ENCODE data around the gene DPAGT1. TPM values are rescaled to one million over a fixed set of nuclear protein-coding genes. Genes with fewer than 3 reads are reported as not detected.

Gene DPAGT1
- total and polyA plus RNA-seq, 8 donors, result 21.3 to 46.2 (median 29.0) TPM

DNA sequence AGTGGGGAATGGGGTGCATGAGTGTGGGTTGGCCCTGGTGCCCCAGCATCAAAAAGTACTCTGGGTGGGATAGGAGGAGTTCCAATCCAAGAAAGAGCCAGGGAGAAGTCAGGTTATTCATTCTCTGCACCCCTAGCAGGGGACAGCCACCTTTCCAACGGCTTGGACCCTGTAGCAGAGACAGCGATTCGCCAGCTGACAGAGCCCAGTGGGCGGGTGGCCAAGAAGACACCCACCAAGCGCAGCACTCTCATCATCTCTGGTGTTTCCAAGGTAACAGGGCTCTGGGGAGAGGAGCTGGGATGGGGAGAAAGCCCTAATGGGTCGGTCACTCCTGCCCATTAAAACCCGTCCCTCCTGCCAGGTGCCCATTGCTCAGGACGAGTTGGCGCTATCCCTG, 12.1 kb upstream of the DPAGT1 start:
- H3K27me3 ChIP-seq, result no peaks in the 10 kb centered on the region
- no peak for DNase-seq
- no peaks in the 10 kb centered on the region for H3K9me3 ChIP-seq
- peaks cover 0 to 29% (median 3%) of the 10 kb centered on the region in 3 donors for H3K36me3 ChIP-seq
- H3K4me3 ChIP-seq, result no peak overlapping the region
- intact Hi-C loops (cut with DNase I), result no loop called here
- peaks cover 0 to 6% (median 0%) of the 10 kb centered on the region in 3 donors for H3K4me1 ChIP-seq
- TF ChIP-seq, protein P1, sequence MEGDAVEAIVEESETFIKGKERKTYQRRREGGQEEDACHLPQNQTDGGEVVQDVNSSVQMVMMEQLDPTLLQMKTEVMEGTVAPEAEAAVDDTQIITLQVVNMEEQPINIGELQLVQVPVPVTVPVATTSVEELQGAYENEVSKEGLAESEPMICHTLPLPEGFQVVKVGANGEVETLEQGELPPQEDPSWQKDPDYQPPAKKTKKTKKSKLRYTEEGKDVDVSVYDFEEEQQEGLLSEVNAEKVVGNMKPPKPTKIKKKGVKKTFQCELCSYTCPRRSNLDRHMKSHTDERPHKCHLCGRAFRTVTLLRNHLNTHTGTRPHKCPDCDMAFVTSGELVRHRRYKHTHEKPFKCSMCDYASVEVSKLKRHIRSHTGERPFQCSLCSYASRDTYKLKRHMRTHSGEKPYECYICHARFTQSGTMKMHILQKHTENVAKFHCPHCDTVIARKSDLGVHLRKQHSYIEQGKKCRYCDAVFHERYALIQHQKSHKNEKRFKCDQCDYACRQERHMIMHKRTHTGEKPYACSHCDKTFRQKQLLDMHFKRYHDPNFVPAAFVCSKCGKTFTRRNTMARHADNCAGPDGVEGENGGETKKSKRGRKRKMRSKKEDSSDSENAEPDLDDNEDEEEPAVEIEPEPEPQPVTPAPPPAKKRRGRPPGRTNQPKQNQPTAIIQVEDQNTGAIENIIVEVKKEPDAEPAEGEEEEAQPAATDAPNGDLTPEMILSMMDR (IDR thresholded peaks at IDR 0.05), result no peak
- FAIRE-seq, result no peak
- 91 to 96% methylated on average over 9 of the region's 9 CpGs for WGBS, 2 donors
- no peak for ATAC-seq
- no peak overlapping the region for H3K27ac ChIP-seq

DNA sequence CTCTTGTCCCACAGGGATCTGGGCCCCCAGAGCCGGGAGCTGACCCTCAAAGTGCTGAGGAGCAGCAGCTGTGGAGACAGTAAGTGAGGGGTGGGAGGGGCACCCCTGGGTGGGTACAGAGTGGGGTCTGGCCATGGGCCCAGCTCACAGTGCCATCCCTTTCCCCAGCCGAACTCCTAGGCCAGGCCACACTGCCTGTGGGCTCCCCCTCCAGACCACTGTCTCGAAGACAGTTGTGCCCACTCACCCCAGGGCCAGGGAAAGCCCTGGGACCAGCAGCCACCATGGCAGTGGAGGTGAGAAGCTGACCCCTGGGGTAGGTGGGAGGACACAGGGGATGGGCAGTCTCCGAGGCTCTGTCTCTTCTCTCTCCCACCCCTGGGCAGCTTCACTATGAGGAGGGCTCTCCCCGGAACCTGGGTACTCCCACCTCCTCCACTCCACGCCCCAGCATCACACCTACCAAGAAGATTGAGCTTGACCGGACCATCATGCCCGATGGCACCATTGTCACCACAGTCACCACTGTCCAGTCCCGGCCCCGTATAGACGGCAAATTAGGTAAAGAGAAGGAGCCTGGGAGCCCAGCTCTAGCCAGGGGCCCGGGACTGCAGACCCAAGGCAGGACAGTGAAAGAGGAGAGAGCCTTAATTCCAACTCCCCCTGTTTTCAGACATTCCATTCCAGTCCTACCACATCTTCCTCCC, 10.8 kb upstream of the DPAGT1 start:
- no peak overlapping the region for H3K27ac ChIP-seq
- ATAC-seq (no peak), FAIRE-seq (no peak), DNase-seq (no peak)
- H3K27me3 ChIP-seq, result no peaks in the 10 kb centered on the region
- WGBS, 2 donors, result 84 to 92% methylated on average over 12 of the region's 12 CpGs
- H3K9me3 ChIP-seq, result no peaks in the 10 kb centered on the region
- no peak overlapping the region for H3K4me3 ChIP-seq
- intact Hi-C loops (cut with DNase I), result no loop called here
- H3K36me3 ChIP-seq, result peaks cover 0 to 29% (median 3%) of the 10 kb centered on the region in 3 donors
- TF ChIP-seq, protein P1 (IDR thresholded peaks at IDR 0.05), result no peak
- H3K4me1 ChIP-seq, result peaks cover 0 to 12% (median 0%) of the 10 kb centered on the region in 3 donors

DNA sequence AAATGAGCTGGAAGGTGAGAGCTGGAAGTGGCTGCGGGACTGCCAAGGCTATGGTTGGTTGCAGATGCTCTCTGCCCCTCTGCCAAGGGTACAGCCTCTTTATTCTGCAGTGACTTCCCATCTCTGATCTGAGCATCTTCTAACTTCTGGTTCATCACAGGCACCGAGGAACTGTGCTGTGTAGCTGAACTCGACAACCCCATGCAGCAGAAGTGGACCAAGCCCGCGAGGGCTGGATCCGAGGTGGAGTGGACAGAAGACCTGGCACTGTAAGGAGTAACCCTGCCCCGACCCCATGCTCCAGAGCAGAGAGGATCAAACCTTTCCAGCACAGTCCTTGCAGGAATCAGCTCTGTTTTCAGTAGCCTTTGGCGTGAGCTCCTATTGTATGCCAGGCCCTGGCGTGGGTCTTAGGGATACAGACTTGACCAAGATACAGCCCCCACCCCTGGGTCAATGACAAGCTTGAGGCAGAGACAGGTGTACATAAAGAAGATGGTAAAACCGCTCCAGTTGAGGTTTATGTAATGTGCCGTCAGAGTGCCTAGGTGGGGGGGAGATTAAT, 9.8 kb upstream of the DPAGT1 start:
- FAIRE-seq (no peak), ATAC-seq (no peak), DNase-seq (peak in 1 of 6 donors; percentile 44)
- Histone ChIP-seq H3K9me3 (no peaks in the 10 kb centered on the region), H3K27ac (no peak overlapping the region), H3K27me3 (no peaks in the 10 kb centered on the region), H3K36me3 (peaks cover 0 to 29% (median 3%) of the 10 kb centered on the region in 3 donors), H3K4me3 (no peak overlapping the region), H3K4me1 (peaks cover 0 to 14% (median 0%) of the 10 kb centered on the region in 3 donors)
- TF ChIP-seq, protein P1 (IDR thresholded peaks at IDR 0.05), result no peak
- intact Hi-C loops (cut with DNase I), result no loop called here
- WGBS, 2 donors, result 92% methylated on average over 11 of the region's 11 CpGs

DNA sequence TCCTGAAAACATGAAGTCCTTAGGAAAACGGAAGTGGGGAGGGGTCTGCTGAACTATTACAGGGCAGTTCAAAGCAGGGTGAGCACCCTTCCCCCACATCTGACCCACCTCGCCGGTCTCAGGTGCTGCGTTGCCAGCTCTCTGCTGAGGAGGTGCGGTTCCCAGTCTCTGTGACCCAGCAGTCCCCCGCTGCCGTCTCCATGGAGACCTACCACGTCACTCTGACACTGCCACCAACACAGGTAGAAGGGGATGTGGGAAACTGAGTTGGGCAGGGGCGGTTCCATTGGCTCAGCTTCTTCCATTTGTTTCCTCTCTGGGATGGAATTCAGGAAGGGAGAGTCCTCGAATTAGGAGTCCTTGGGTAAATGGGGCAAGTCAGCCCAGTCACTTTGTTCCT, 8.8 kb upstream of the DPAGT1 start:
- no peaks in the 10 kb centered on the region for H3K9me3 ChIP-seq
- H3K27ac ChIP-seq, result no peak overlapping the region
- intact Hi-C loops (cut with DNase I), result no loop called here
- ATAC-seq (no peak), DNase-seq (peak in 1 of 6 donors; percentile 42), FAIRE-seq (no peak)
- H3K4me3 ChIP-seq, result no peak overlapping the region
- H3K4me1 ChIP-seq, result peaks cover 0 to 16% (median 0%) of the 10 kb centered on the region in 3 donors
- TF ChIP-seq, protein P1 (IDR thresholded peaks at IDR 0.05), result no peak
- peaks cover 0 to 29% (median 3%) of the 10 kb centered on the region in 3 donors for H3K36me3 ChIP-seq
- 83 to 87% methylated on average over 10 of the region's 10 CpGs for WGBS, 2 donors
- no peaks in the 10 kb centered on the region for H3K27me3 ChIP-seq

DNA sequence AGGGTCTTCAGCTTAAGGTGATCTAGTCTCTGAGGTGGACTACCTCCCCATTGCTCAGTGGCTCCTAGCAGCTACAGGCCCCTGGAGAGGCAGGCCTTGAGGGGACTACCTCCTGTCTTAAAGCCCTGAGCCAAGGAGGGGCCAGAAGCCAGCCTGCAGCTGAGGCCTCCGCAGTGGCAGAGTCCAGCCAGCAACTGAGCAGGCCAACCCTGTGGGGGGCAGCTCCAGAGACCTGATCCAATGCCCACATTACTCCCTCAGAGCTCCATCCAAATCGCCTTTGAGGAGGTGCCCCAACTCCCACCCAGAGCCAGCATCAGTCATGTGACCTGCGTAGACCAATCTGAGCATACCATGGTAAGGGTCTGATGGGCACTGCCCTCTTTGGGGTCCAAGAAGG, 8.2 kb upstream of the DPAGT1 start:
- intact Hi-C loops (cut with DNase I), result no loop called here
- Histone ChIP-seq H3K4me3 (no peak overlapping the region), H3K4me1 (peaks cover 0 to 16% (median 0%) of the 10 kb centered on the region in 3 donors), H3K27ac (no peak overlapping the region), H3K36me3 (peaks cover 0 to 29% (median 3%) of the 10 kb centered on the region in 3 donors), H3K27me3 (no peaks in the 10 kb centered on the region), H3K9me3 (no peaks in the 10 kb centered on the region)
- no peak for ATAC-seq
- TF ChIP-seq, protein P1 (IDR thresholded peaks at IDR 0.05), result no peak
- FAIRE-seq, result no peak
- DNase-seq, result peak in 1 of 6 donors; percentile 63
- 83 to 86% methylated on average over 3 of the region's 3 CpGs for WGBS, 2 donors

All from pancreas (tissue), 10 donors.